GM08714 (cell line): Measurements from ENCODE around the gene PIAS4.

Source experiments
- H3K4me3 ChIP-seq: fragments of 200-500 bp; sonication (Bioruptor generic); 2 replicates; pipeline ENCODE4 v1.5.1; 2014; ENCODE audit warnings: mild to moderate bottlenecking, low read length, inconsistent platforms
- ZNF274 ChIP-seq: IDR thresholded peaks from 2 replicates; pipeline ENCODE4 v1.6.1; 2012; ENCODE audit warnings: mild to moderate bottlenecking, low read depth, low read length

The PIAS4 gene

DNA sequence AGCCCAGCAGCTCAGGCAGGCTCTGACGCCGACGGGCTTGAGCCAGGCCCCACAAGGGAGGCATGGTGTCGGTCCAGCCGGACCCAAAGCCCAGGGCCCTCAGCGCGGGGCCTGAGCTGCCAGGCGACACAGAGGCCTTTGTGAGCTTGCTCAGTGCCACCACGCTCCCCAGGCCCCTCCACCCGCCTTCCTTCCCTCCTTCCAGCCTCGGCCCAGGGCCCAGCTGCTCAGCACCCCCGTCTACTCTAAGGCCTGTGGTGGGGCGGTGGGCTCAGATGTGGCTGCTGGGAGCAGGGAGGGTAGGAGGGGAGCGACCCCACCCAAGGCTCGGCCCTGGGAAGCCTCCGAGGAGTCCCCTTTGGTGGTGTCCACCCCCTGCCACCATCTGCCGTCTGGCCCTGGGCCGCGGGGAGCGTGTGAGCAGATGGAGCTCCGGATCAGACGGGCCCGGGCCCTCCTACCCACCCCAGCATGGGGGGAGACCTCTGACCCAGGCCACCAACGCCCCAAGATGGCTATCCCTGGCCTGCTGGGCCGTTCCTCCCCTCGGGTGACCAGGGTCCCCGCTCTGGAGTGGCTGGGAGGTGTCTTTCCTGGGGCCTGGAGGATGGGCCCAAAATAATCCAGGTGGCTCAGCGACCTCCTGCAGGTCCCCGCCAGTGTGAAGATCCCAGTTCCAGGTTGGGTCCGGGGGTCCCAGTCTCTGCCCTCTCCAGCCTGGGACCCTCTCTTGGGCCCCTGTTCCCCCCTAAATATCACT is 51.3 kb downstream of the PIAS4 start:
- no peak overlapping the region for H3K4me3 ChIP-seq
- no peak for TF ChIP-seq ZNF274

DNA sequence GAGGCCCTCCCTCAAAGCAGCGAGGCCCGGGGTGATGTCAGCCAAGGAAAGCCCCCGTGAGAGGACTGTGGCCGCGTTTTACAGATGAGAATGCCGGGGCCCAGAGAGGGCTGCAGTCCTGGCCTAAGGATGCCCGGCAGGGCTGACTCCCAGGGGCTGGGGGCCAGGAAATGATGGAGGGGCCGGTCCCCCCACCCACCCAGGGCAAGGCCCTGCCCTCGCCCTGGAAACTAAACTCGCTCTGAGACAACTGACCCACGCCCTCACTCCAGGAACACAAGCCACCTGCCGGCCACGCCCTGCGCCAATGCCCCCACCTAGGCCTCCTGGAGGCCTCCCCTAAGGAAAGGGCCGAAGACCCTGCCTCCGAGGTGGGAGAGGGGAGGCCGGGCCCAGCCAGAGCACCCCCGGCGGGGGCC is 51.9 kb downstream of the PIAS4 start:
- H3K4me3 ChIP-seq = no peak overlapping the region
- no peak for TF ChIP-seq ZNF274

DNA sequence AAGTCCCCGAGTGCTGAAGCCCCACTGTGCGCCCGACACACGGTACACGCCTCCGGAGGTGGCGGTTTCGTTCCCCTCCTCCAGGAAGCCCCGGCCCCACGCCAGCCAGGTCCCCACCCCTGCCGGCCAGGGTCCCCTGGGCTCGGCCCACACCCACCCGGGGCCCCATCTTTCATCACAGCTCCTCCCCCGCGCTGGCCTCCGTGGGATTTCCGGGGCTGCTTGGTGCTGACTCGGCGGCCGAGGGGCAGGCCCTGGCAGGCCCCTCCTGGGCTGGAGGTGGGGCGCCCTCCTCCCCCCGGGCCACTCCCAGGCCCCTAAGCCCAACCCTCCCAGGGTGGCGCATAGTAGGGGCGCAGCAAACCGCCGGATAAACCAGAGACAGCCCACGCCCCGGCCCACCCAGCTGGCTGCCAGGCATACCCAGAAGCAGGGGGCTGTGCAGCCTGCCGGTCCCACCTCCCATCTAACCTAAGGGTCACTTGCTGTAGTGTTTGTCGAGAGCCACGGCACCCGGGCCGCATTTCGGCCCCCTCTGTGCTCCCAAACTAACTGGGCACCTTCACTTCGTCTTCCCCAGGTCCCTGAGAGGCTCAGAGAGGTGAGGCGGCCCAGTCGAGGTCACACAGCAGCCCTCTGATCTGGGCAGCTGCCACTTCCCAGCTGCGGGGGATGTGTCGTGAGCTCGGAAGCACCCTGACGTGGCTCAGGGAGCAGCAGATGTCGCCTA is 52.5 kb downstream of the PIAS4 start:
- no peak for TF ChIP-seq ZNF274
- no peak overlapping the region for H3K4me3 ChIP-seq

DNA sequence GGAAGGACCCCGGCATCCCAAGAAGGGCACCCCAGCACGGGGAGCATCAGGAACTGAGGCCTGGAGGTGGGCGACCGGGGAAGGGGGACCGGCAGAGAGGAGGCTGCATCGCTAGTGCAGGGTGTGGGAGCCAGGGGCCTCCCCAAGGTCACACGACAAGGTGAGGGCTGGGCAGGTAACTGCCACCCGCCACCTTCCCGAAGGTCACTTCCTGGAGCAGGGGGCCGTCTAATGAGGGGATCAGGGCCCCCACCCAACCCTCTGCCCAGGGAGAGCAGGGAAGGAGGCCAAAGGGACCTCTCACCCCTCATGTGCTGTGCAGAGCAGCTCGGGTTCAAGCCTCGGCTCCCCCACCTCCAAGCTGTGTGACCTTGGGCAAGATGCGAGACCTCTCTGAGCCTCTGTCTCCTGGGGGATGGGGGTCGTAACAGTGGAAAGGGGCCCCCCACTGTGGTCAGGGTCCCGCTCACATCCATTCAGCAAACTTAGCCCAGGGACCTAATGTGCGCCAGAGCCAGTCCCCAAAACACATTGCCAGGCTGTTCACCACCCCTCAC is 53.2 kb downstream of the PIAS4 start:
- no peak overlapping the region for H3K4me3 ChIP-seq
- TF ChIP-seq ZNF274 = no peak

DNA sequence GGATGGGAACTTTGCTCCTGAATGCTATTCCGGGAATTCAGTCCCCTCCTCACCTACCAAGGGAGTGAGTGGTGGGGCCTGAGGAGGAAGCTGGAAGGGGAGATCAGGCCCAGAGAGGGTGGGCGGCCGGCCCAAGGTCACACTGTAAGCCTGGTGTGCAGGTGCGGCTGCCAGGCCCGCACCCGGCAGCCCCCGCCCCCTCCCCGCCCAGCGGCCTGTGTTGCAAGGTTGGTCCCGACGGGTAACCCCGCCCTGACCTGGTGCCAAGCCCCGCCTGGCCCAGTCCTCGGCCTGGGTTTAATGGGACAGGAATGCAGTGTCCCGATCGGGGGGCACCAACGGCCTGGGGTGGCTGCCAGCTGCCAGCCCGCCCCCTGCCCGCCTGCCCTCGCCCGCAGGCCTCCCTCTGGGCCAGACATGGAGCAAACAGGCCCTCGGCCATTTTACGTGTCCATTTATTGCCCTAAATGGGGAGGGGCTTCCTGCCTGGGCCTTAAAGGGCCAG is 53.7 kb downstream of the PIAS4 start:
- no peak overlapping the region for H3K4me3 ChIP-seq
- TF ChIP-seq ZNF274 = no peak

DNA sequence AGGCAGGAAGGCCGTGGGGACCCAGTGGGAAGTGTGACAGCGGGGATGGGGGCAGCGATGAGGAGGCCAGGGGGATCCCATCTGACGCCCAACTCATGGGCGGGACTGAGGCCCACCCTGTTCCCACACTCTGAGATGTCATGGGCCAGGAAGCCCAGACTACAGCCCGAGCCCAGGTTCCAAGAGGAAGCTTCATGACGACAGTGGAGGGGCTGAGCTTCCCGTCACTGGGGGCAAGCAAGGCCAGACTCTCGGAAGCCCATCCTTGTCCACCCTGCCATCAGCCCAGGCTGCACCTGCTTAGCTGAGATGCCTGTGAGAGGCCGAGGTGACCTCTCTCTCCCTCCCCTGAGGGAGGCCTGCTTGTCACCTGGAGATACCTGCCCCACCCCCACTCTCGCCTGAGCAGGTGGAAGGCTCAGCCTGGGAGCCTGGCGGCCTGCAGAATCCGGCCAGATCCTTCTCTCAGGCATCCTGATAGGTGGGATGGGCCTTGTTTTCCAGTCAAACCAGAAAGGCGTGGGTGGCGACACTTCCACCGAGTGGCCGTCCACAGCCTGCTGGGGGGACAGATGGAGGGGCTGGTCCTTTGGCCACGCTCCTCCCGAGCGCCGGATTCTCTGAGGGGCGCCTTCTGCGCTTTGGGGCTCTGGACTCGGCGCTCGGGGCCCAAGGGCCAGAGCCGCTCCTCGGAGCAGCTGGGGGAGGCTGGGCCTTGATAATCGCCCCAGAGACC is 54.3 kb downstream of the PIAS4 start:
- H3K4me3 ChIP-seq = no peak overlapping the region
- TF ChIP-seq ZNF274 = no peak

DNA sequence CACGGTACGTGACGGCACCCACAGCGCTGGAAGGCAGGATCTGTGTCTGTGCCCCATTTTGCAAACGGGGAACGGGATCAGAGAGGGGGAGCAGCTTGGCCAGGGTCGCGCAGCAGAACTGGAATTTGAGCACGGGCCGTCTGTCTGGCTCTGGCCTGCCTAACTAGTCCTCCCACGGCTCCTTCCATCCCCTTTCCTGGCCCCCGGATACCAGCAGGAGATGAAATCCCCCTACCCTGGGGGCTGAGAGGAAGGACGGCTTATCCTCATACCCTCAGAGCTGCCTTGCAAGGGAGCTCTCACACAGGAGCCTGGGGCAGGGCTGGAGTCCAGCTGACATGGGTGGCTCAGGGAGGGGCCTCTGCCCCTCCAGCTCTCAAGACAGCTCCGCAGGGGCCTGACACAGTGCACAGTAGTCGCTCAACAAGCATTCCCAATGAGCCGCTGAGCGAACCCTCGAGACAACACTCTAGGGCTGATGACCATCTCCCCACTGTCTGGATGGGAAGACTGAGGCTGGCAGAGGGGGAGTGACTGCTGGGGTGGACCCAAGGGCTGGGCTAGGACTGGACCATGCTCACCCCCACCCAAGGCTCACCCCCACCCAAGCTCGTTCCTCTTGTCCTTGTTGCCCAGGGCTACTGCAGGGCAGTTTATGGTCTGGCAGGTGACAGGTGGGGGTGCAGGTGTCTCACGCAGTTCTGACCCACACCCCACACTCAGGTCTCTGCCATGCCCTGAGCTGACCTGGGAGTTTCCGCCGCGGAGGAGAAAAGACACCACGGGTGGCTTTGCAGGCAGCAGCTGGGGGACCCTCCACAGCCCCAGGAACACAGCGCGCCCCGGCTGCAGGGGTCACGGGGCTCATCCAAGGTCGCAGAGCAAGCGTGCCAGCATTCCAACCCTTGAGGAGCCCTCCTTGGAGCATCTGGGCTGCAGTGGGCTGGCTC is 55.2 kb downstream of the PIAS4 start:
- no peak overlapping the region for H3K4me3 ChIP-seq
- no peak for TF ChIP-seq ZNF274

DNA sequence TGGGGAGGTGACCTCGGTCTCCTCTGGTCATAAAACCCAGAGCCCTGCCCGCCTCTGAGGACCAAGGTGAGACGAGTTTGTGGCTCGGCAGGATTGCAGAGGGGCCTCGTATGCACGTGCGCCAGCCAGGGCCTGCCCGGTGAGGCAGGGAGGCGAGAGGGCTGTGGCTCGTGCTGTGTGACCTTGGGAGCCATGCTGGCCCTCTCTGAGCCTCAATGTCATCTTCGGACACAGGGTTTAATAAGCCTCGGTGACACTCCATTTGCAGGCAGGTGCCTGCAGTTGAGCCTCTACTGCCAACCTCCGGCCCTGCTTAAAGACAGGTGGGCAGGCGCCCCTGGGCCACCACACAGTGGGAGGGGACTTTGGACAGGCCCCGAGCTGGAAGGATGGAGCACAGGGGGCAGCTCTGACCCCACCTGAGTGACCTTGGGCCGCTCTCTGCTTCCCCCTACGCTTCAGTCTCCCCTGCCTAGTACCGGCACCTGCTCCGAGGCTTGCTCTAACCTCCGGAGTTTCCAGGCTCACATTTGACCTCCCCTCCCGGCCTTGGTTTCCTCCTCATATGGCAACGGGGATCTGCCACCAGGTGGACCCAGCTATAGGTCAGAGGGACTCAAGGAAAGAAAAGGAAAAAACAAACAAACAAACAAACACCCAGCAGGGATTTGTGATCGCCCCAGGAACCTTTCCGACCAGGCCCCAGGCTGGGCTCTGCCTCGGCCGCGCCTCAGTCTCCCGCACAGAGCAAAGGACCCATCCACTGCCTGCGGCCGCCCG is 56.0 kb downstream of the PIAS4 start:
- TF ChIP-seq ZNF274 = no peak
- peak overlapping the region; percentile 64 for H3K4me3 ChIP-seq

DNA sequence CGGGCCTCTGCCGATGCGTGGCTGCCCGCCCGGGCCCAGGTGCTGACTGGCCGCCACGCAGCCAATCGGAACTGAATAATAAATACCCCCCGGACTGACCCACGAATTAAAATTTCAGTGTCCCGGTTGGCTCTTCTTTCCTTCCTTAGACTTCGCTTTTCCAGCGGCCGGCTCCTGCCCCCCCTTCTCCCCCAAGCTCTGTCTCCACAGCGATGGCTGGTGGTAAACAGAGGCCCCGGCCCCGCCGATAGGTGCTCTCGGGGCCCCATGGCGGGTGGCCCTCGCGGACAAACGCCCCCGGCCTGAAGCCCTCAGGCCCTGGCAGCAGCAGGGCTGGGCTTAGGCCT is 56.6 kb downstream of the PIAS4 start:
- peak overlapping the region; percentile 64 for H3K4me3 ChIP-seq
- no peak for TF ChIP-seq ZNF274

DNA sequence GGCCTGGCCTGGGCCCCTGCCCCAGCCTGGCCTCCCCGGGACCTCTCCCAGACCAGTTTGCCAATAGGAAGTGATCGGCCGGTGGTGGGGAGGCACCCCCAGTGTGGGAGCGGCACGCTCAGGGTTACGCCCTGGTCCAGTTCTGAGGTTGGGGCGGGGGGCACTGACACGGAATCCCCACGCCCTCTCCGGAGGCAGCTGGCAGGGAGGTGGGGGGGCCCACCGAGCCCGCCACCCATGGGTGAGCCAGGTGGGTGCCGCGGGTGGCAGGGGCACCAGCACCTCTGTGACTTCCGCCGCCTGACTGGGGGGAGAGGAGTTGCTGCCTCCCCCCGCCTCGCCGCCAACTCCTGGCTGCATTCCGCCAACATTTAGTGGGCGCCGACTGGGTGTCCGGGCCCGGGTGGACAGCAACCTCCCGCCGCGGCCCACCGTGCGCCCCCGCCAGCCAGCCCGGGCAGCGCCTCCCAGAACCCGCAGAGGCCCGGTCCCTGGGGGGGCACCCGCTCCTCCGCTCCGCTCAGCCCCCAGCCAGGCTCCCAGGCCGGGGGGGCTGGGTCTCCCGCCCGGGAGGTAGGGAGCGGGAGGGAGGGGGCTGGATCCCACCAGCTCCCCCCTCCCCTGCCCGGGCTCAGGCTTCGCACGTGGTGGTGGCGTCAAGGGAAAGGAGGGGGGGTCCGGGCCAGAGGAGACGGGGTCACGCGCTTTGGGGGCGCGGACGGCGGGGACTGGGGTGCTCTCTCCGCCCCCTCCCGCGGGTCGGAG is 57.1 kb downstream of the PIAS4 start:
- no peak for TF ChIP-seq ZNF274
- H3K4me3 ChIP-seq = peak overlapping the region; percentile 64

DNA sequence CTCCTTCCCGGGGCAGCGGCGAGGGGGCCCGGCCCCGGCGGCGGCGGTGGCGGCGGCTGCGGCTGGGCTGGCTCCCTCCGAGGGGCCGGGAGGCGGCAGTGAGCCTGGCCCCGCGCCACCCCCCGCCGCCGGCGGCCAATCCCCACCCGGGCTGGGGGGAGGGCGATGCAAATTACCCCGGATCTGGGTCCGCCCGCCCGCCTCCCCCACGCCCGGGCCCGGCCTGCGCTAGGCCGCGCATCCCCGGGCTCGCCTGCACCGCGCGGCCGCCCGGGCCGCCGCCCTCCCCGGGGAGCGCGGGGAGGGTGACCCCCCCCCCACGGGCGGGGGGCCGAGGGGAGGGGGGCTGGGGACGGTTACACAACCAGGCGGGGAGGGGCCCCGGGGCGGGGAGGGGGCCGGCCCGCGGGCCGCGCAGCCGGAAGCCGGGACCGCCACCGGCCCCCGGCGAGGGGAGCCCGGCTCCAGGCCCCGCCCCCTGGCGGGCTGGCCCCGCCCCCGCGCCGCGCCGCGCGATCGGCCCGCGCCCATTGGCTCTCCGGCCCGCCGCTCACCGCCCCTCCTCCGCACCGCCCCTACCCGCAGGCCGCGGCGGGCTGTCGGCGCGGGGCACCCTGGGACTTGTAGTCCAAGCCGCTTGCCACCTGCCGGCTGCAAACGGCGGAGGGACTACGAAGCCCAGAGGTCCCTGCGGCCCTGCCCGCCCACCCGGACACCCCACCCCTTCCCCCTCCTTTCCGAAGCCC is 58.1 kb downstream of the PIAS4 start:
- peak overlapping the region; percentile 64 for H3K4me3 ChIP-seq
- TF ChIP-seq ZNF274 = no peak
